Prostate gland (tissue), 2 donors: Measurements from ENCODE around the gene AKT3.

Experiments used
- POLR2A ChIP-seq: fragments of 450-650 bp; IDR thresholded peaks from one replicate; pipeline ENCODE4 v1.6.1; 2016; ENCODE audit warnings: antibody characterized with exemption, mild to moderate bottlenecking
- POLR2AphosphoS5 ChIP-seq: sonication (generic); formaldehyde crosslinking; IDR thresholded peaks from one replicate; pipeline ENCODE4 v1.6.1; 2017; ENCODE audit warnings: antibody characterized with exemption
- TF ChIP-seq, protein P1 (sequence below), 4 experiments: fragments of 200-600 bp in 2 of 4; fragments of 450-650 bp in 2 of 4; sonication (generic) in 2 of 4; IDR thresholded peaks; 1 replicate in 3 of 4; 2 replicates in 1 of 4; pipeline ENCODE4 v1.5.1; 2016 to 2019; ENCODE audit warnings: antibody characterized with exemption in 4 of 4, mild to moderate bottlenecking in 2 of 4, moderate library complexity in 2 of 4

DNA sequence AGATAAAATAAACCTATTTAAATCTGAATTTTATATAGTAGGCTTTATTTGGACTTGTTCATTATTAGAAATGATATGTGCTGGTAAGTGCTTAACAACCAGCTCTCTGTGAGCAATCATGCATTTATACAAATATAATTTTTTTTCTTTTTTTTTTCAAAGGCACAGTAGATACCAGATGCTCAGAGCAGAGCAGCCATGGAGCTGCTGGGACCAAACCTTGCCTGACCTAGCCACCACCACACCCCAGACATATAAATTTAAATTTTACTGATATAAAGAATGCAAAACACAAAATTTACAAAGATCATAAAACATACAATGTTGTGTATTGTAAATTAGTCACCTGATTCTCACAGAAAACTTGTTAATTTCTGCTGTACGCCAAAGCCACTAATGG lies 303.6 kb downstream of the AKT3 start:
- TF ChIP-seq, protein P1, sequence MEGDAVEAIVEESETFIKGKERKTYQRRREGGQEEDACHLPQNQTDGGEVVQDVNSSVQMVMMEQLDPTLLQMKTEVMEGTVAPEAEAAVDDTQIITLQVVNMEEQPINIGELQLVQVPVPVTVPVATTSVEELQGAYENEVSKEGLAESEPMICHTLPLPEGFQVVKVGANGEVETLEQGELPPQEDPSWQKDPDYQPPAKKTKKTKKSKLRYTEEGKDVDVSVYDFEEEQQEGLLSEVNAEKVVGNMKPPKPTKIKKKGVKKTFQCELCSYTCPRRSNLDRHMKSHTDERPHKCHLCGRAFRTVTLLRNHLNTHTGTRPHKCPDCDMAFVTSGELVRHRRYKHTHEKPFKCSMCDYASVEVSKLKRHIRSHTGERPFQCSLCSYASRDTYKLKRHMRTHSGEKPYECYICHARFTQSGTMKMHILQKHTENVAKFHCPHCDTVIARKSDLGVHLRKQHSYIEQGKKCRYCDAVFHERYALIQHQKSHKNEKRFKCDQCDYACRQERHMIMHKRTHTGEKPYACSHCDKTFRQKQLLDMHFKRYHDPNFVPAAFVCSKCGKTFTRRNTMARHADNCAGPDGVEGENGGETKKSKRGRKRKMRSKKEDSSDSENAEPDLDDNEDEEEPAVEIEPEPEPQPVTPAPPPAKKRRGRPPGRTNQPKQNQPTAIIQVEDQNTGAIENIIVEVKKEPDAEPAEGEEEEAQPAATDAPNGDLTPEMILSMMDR (IDR thresholded peaks at IDR 0.05) = no peak
- no peak for TF ChIP-seq POLR2A
- no peak for TF ChIP-seq POLR2AphosphoS5
